Measurements from ENCODE around the gene NFX1.

- TF ChIP-seq CTCF (IDR thresholded peaks at IDR 0.05; ENCODE audit: poor library complexity), result no peak
- TF ChIP-seq EZH2 (IDR thresholded peaks at IDR 0.05; ENCODE audit: borderline replicate concordance), result no peak
- TF ChIP-seq EZH2phosphoT487 (IDR thresholded peaks at IDR 0.05; ENCODE audit: low read depth, severe bottlenecking, unreplicated experiment), result no peak
These were observed 127.8 kb downstream of the NFX1 start for GRCh38 chr9:33418090-33418489.

All from hepatocyte (in vitro differentiated cells).